Mucosa of rectum (tissue), 2 donors: Measurements from ENCODE around the gene TJP1.

Experiments used
- H3K27ac ChIP-seq, 2 donors: one replicate each; pipeline ENCODE4 v1.7.0; 2013; ENCODE audit warnings: inconsistent platforms in 2 of 2, low read depth in 2 of 2, low read length in 2 of 2
- H3K27me3 ChIP-seq, 2 donors: one replicate each; pipeline ENCODE4 v1.7.0; 2013; ENCODE audit warnings: low read length in 2 of 2; ENCODE audit not compliant: control insufficient read depth in 2 of 2, insufficient read depth in 2 of 2
- H3K36me3 ChIP-seq, 2 donors: one replicate each; pipeline ENCODE4 v1.7.0; 2013; ENCODE audit warnings: low read length in 2 of 2; ENCODE audit not compliant: control insufficient read depth in 2 of 2, insufficient read depth in 2 of 2
- H3K4me1 ChIP-seq, 2 donors: one replicate each; pipeline ENCODE4 v1.7.0; 2013; ENCODE audit warnings: low read length in 2 of 2, mild to moderate bottlenecking in 1 of 2; ENCODE audit not compliant: control insufficient read depth in 2 of 2, insufficient read depth in 2 of 2
- H3K4me3 ChIP-seq, 2 donors: one replicate each; pipeline ENCODE4 v1.7.0; 2013; ENCODE audit warnings: low read length in 2 of 2
- H3K9ac ChIP-seq, 2 donors: one replicate each; pipeline ENCODE4 v1.7.0; 2013; ENCODE audit warnings: low read length in 2 of 2, low read depth in 1 of 2, mild to moderate bottlenecking in 1 of 2
- H3K9me3 ChIP-seq, 2 donors: one replicate each; pipeline ENCODE4 v1.7.0; 2013; ENCODE audit warnings: low read length in 2 of 2; ENCODE audit not compliant: control insufficient read depth in 2 of 2
- donor health status: healthy.
- donor health status: Normal muscosa, but diverticular disease.

TJP1 gene

GRCh38 chr15:29693225-29693624 lies 129.0 kb downstream of the TJP1 start:
- no peak overlapping the region for H3K4me3 ChIP-seq
- no peaks in the 10 kb centered on the region for H3K9me3 ChIP-seq
- no peak overlapping the region for H3K27ac ChIP-seq
- H3K9ac ChIP-seq, result no peak overlapping the region
- H3K27me3 ChIP-seq, result no peaks in the 10 kb centered on the region
- peaks cover 0 to 2% of the 10 kb centered on the region in 2 donors for H3K36me3 ChIP-seq
- H3K4me1 ChIP-seq, result peaks cover 4 to 7% of the 10 kb centered on the region in 2 donors

GRCh38 chr15:29692527-29692926 lies 129.7 kb downstream of the TJP1 start:
- Histone ChIP-seq H3K36me3 (peaks cover 0 to 2% of the 10 kb centered on the region in 2 donors), H3K4me3 (no peak overlapping the region), H3K9me3 (no peaks in the 10 kb centered on the region), H3K27ac (no peak overlapping the region), H3K27me3 (no peaks in the 10 kb centered on the region), H3K9ac (no peak overlapping the region), H3K4me1 (peaks cover 10 to 11% of the 10 kb centered on the region in 2 donors)

- no peak overlapping the region for H3K4me3 ChIP-seq
- H3K9me3 ChIP-seq, result no peaks in the 10 kb centered on the region
- H3K9ac ChIP-seq, result no peak overlapping the region
- no peaks in the 10 kb centered on the region for H3K36me3 ChIP-seq
- peaks cover 14 to 17% of the 10 kb centered on the region in 2 donors for H3K4me1 ChIP-seq
- no peak overlapping the region for H3K27ac ChIP-seq
- no peaks in the 10 kb centered on the region for H3K27me3 ChIP-seq
Observed at GRCh38 chr15:29690765-29691475, 131.3 kb downstream of the TJP1 start.

- Histone ChIP-seq H3K4me1 (peaks cover 18 to 19% of the 10 kb centered on the region in 2 donors), H3K9ac (no peak overlapping the region), H3K27me3 (no peaks in the 10 kb centered on the region), H3K36me3 (no peaks in the 10 kb centered on the region), H3K27ac (no peak overlapping the region), H3K9me3 (no peaks in the 10 kb centered on the region), H3K4me3 (no peak overlapping the region)
Observed at GRCh38 chr15:29689287-29689986, 132.8 kb downstream of the TJP1 start.

GRCh38 chr15:29688506-29689286 lies 133.6 kb downstream of the TJP1 start:
- no peaks in the 10 kb centered on the region for H3K36me3 ChIP-seq
- peak overlapping the region in 1 of 2 donors; percentile 82 for H3K9ac ChIP-seq
- peak overlapping the region in 1 of 2 donors; percentile 1 for H3K4me3 ChIP-seq
- peak overlapping the region; percentile 50 to 95 for H3K27ac ChIP-seq
- H3K27me3 ChIP-seq, result no peaks in the 10 kb centered on the region
- peaks cover 18 to 19% of the 10 kb centered on the region in 2 donors for H3K4me1 ChIP-seq
- no peaks in the 10 kb centered on the region for H3K9me3 ChIP-seq

- peak overlapping the region; percentile 56 to 82 for H3K9ac ChIP-seq
- peak overlapping the region; percentile 50 to 57 for H3K4me3 ChIP-seq
- peaks cover 18 to 19% of the 10 kb centered on the region in 2 donors for H3K4me1 ChIP-seq
- H3K27ac ChIP-seq, result peak overlapping the region; percentile 95 to 98
- no peaks in the 10 kb centered on the region for H3K9me3 ChIP-seq
- H3K27me3 ChIP-seq, result no peaks in the 10 kb centered on the region
- no peaks in the 10 kb centered on the region for H3K36me3 ChIP-seq
Observed at GRCh38 chr15:29687939-29688505, 134.2 kb downstream of the TJP1 start.

- peak overlapping the region; percentile 65 to 82 for H3K9ac ChIP-seq
- H3K4me1 ChIP-seq, result peaks cover 18 to 19% of the 10 kb centered on the region in 2 donors
Observed at GRCh38 chr15:29687204-29687815, 135.0 kb downstream of the TJP1 start.

GRCh38 chr15:29686445-29687203 lies 135.6 kb downstream of the TJP1 start:
- H3K27me3 ChIP-seq, result no peaks in the 10 kb centered on the region
- peaks cover 18 to 19% of the 10 kb centered on the region in 2 donors for H3K4me1 ChIP-seq
- no peaks in the 10 kb centered on the region for H3K9me3 ChIP-seq
- H3K36me3 ChIP-seq, result no peaks in the 10 kb centered on the region
- H3K9ac ChIP-seq, result peak overlapping the region; percentile 65 to 82
- H3K4me3 ChIP-seq, result peak overlapping the region; percentile 31 to 57
- peak overlapping the region; percentile 95 to 98 for H3K27ac ChIP-seq

More at GRCh38 chr15:29687204-29687815, 135.0 kb downstream of the TJP1 start:
- Histone ChIP-seq H3K4me3 (peak overlapping the region; percentile 50 to 57), H3K27me3 (no peaks in the 10 kb centered on the region), H3K27ac (peak overlapping the region; percentile 95 to 98), H3K9me3 (no peaks in the 10 kb centered on the region), H3K36me3 (no peaks in the 10 kb centered on the region)

GRCh38 chr15:29686079-29686425 lies 136.2 kb downstream of the TJP1 start:
- Histone ChIP-seq H3K36me3 (no peaks in the 10 kb centered on the region), H3K9ac (no peak overlapping the region), H3K27ac (peak overlapping the region in 1 of 2 donors; percentile 14), H3K4me3 (no peak overlapping the region), H3K4me1 (peaks cover 18 to 19% of the 10 kb centered on the region in 2 donors), H3K27me3 (no peaks in the 10 kb centered on the region), H3K9me3 (no peaks in the 10 kb centered on the region)
